ENCODE measurements around the gene EFTUD2.

GRCh38 chr17:44940317-44940716, 41.1 kb upstream of the EFTUD2 start:
- TF ChIP-seq CTCF (IDR thresholded peaks at IDR 0.05) = no peak
- no peak for TF ChIP-seq EP300 (IDR thresholded peaks at IDR 0.05; ENCODE audit: low read depth)
- TF ChIP-seq POLR2A (IDR thresholded peaks at IDR 0.05) = no peak
